Muscle of leg (tissue), 11 donors: Measurements from ENCODE around the gene GSTM4. TPM values are rescaled to one million over a fixed set of nuclear protein-coding genes. Genes with fewer than 3 reads are reported as not detected.

Experiments used
- DNase-seq: peaks from one replicate; pipeline ENCODE4 v3.0.0; 2013
- H3K27ac ChIP-seq: one replicate; pipeline ENCODE4 v1.5.1; 2013; ENCODE audit warnings: mild to moderate bottlenecking, low read length, control low read depth
- H3K27me3 ChIP-seq: one replicate; pipeline ENCODE4 v1.6.1; 2013; ENCODE audit warnings: low read length; ENCODE audit not compliant: control insufficient read depth, insufficient read depth
- H3K36me3 ChIP-seq: one replicate; pipeline ENCODE4 v1.6.1; 2013; ENCODE audit warnings: low read length; ENCODE audit not compliant: control insufficient read depth, insufficient read depth
- H3K4me1 ChIP-seq: one replicate; pipeline ENCODE4 v1.6.1; 2013; ENCODE audit warnings: low read length; ENCODE audit not compliant: control insufficient read depth, insufficient read depth
- H3K4me3 ChIP-seq: one replicate; pipeline ENCODE4 v1.5.1; 2013; ENCODE audit warnings: low read length, control low read depth
- H3K9me3 ChIP-seq: replicated peaks from 2 replicates; pipeline ENCODE4 v1.6.1; 2013; ENCODE audit warnings: low read depth, low read length; ENCODE audit not compliant: control insufficient read depth
- WGBS: methylation state at CpG from one replicate; pipeline ENCODE4 v1.1.5; 2013; ENCODE audit warnings: missing lambda C conversion rate; ENCODE audit not compliant: insufficient coverage; 5-methylcytosine and 5-hydroxymethylcytosine counted together
- polyA plus RNA-seq, 8 donors: library from polyadenylated mRNA; unstranded; fragments of 120-200 nt; gene quantifications; one replicate each; pipeline versions ENCODE4 v1.2.1 to v1.2.3, GENCODE V29; 2013; ENCODE audit warnings: inconsistent platforms in 1 of 8, low replicate concordance in 1 of 8; ENCODE audit not compliant: insufficient read length in 8 of 8, insufficient read depth in 1 of 8
- total RNA-seq: library from RNA; stranded (reverse); fragments of 120-200 nt; gene quantifications from one replicate; pipeline ENCODE4 v1.2.4, GENCODE V29; 2013

The GSTM4 gene
- total and polyA plus RNA-seq, 9 donors, result 10.8 to 23.9 (median 20.3) TPM

DNA sequence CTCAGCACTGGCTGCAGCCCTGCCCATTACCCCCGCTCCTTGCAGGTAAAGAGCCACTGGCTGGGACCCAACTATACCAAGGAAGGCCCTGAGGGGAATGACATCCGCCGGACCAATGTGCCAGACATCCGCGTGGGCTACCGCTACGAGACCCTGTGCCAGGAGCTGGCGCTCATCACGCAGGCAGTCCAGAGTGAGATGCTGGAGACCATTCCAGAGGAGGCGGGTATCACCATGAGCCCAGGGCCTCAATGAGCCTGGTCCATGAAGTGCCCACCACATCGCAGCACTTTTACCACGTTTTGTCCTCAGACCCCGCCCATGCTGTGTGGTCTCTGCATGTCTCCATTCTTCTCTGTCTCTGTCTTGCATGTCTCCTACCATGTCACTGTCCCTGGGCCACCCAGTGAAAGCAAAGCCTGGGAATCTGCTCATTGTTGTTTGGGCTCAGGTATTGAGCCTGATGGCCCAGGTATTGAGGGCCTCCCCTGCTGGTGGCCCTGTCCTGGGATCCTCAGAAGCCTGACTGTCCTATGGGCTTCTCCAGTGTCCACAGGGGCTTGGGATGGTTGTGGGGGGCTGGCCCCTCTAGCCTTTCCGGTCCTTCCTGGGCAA lies 24.9 kb upstream of the GSTM4 start:
- Histone ChIP-seq H3K4me3 (no peak overlapping the region), H3K9me3 (no peaks in the 10 kb centered on the region), H3K27ac (peak overlapping the region; percentile 47), H3K36me3 (peaks cover 55% of the 10 kb centered on the region), H3K4me1 (peaks cover 34% of the 10 kb centered on the region), H3K27me3 (no peaks in the 10 kb centered on the region)
- no peak for DNase-seq
- 91% methylated on average over 12 of the region's 14 CpGs for WGBS

DNA sequence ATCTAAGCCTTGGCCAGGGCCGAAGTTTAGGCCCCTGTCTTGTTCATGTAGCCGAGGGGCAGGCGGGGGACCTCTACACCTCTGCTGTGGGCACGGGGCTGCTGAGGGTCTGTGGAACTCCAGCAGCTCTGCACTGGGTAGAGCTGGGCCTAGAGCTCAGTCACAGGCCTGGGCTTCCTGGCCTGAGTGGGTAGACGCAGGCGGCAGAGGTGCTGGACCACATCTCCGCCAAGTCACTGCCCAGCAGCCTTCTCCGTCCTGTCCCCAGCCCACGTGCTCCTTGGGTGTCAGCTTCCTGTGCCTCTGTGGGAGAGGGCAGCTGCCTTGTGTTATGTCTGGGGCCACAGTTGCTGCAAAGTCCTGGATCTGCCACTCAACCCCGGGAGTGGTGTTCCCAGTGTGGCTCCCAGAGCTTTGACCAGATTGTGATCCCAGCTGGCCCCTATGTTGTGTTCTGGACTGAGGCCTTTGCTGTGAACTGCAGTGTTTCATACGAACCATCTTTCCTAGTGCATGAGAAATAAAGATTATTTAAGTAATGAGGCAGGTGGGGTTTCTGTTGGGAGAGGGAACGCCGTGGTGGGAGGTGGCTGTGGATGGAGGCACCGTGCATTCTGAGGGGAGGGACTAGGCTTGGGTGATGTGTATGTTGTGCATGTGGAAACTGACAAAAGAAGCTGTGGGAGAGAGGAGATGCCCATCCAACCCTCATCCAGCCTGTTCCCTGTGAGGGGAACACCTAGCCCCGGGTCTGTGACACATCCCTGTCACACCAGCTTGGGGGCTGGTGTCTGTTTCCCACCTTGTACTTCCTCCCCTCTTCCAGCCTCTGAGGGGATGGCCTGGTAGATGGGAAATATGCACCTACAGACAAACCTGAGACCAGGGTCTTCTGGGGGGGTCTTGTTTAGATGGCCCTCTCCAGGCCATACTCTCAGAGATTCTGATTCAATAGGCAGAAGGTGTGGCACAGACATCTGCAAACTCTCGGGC lies 24.1 kb upstream of the GSTM4 start:
- H3K27ac ChIP-seq, result peak overlapping the region; percentile 62
- 62% methylated on average over 14 of the region's 16 CpGs for whole genome bisulfite sequencing

DNA sequence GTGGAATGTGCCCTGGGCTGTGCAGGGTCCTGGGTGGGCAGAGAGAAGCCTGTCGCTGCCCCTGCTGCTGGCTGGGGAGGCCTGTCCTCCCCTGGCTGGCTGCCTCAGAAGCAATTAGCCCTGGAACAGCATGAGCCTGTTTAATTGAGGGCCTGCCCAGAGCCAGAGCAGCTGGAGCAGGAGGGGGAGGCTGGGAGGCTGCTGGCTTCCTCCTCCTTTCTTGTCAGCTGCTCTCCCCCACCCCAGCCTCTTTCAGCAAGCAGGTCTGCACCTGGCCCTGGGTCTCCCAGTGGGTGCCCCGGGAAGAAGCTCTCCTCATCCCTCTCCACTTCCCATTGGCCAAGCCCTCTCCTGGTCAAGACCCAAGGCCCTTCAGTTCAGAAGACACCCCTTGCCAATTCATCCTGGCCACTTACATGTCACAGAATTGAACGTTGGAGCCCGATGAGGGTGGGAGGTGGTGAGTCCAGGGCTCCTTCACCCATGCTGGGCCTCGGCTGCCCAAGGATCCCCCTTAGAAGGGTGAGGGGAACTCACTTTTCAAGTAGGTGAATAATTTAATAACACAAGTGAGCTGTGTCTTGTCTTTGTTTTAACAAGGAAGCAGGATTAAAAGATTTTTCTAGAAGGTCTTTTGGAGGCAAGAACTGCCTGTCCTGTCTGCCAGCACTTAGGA lies 23.1 kb upstream of the GSTM4 start:
- DNase-seq, result peak; percentile 90
- Histone ChIP-seq H3K36me3 (peaks cover 37% of the 10 kb centered on the region), H3K27ac (peak overlapping the region; percentile 68), H3K27me3 (no peaks in the 10 kb centered on the region), H3K9me3 (no peaks in the 10 kb centered on the region), H3K4me3 (no peak overlapping the region), H3K4me1 (peaks cover 34% of the 10 kb centered on the region)
- WGBS, result 60% methylated on average over 1 of the region's 5 CpGs

More for the DNA sequence above, 24.1 kb upstream of the GSTM4 start:
- no peaks in the 10 kb centered on the region for H3K27me3 ChIP-seq
- H3K4me1 ChIP-seq, result peaks cover 34% of the 10 kb centered on the region
- peak; percentile 65 for DNase-seq
- no peaks in the 10 kb centered on the region for H3K9me3 ChIP-seq
- no peak overlapping the region for H3K4me3 ChIP-seq
- peaks cover 47% of the 10 kb centered on the region for H3K36me3 ChIP-seq

DNA sequence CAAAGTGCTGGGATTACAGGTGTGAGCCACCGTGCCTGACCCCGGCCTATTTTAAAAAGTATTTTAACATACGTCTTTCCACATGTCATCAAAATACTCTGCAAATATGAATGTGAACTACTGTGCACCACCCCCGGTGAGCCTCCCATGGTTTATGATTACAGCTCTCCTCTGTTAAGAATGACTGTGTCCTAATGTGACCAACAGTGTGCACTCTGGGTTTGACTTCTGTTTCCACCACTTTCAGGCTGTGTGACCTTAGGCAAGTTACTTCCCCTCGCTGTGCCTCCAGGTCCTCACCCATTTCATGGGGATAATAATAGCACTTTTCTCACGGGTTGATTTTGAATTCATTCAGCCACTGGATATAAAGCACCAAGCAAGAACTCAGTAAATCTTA lies 21.6 kb upstream of the GSTM4 start:
- Histone ChIP-seq H3K9me3 (no peaks in the 10 kb centered on the region), H3K27me3 (no peaks in the 10 kb centered on the region), H3K27ac (no peak overlapping the region), H3K4me1 (peaks cover 34% of the 10 kb centered on the region), H3K36me3 (peaks cover 22% of the 10 kb centered on the region), H3K4me3 (no peak overlapping the region)
- WGBS, result 100% methylated on average over 4 of the region's 6 CpGs
- DNase-seq, result no peak

DNA sequence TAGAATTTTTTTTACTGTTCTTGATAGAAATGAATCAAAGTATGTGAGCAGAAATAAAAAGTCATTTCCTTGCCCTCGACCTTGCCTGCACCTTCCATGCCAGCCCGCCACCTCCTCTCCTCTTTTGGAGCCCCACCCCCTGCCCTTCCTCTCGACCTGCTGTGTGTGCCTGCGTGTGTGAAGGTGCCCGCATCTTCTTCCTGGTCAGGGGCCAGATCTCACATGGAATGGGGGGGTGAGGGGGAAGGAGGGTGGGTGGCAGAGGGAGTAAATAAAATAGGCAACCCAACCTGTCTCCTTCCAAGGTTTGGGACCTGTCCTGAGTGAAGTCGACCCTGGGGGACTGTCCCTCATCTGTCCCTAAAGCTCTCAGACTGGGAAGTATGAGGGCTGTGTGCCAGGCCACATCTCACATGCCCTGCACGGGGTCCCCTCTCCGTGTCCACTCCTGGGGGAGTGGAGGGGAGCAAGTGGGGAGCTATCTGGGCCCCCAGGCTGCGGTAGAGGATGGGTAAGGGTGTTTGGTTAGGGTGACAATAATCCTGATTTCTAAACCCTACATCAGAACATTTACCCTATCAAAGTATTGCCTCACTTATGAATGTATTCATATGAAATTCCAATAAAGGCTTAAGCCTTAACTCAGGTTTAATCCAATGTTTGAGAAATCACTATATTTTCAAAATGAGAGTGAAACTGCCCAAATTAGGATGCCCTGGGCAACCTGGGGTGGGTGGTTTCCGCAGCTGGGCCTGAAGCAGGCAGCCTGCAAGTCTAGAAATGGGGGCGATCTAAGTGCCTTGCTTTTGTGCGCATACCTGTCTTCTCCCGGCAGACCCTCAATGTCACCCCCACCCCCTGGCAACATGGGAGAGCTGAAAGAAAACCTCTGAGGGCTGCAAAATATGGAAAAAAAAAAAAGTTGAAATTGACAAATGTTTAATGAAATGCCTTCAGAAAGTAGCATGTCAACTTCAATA lies 20.8 kb upstream of the GSTM4 start:
- Histone ChIP-seq H3K36me3 (peaks cover 15% of the 10 kb centered on the region), H3K4me3 (no peak overlapping the region), H3K9me3 (no peaks in the 10 kb centered on the region), H3K4me1 (peaks cover 32% of the 10 kb centered on the region), H3K27me3 (no peaks in the 10 kb centered on the region), H3K27ac (no peak overlapping the region)
- 94% methylated on average over 2 of the region's 13 CpGs for WGBS
- no peak for DNase-seq

DNA sequence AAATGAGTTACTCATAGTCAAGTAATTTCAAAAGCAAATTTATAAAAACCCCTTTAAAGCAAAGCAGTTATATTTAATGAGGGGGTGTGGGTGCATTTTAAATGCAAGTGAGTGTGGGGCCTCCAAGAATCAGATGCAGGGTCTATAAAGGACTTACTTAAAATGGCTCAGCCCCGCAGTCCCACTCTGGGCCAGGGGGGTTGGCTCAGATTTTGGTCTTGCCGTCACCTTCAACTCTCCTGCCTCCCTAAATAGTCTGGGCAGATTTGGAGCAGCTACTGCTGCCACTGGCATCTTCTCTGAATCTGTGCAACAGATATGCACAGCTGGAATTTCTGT lies 20.1 kb upstream of the GSTM4 start:
- WGBS, result 20% methylated on average over 2 of the region's 2 CpGs
- Histone ChIP-seq H3K27ac (no peak overlapping the region), H3K36me3 (peaks cover 9% of the 10 kb centered on the region)

DNA sequence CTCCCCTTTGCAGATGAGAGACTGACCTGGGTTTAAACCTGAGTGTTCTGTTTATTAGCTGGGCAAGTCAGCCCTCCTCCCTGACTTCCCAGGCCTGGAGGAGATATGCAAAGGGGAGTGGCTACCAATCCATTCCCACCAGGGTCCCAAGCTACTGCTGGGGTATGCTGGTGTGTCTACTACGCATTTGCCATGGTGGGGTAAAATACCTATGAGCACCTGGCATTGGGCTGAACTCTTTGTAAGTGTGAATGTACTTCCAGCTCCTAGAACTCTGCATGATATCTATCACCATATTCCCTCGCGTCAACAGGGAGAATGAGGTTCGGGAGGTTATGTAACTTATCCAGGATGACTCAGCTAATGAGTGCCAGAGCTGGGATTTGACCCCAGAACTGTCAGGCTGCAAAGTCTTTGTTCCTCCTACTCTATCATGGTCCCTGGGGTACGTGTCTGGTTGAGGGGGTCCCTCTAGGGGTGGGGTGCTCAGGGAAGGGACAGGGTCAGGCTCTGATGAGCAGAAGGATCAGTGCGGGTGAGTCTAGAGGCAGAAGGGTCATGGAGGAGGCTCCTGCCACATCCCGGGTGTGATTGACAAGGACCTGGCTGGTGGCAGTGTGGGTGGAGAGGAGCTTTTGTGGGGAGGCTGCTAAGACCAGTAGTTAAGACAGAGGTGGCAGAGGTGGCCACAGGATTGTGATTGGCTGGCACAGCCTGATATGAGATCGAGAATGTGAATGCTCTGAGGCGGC lies 19.5 kb upstream of the GSTM4 start:
- WGBS, result 40% methylated on average over 2 of the region's 9 CpGs
- Histone ChIP-seq H3K4me3 (no peak overlapping the region), H3K36me3 (peaks cover 4% of the 10 kb centered on the region), H3K27me3 (no peaks in the 10 kb centered on the region), H3K4me1 (peaks cover 28% of the 10 kb centered on the region), H3K9me3 (no peaks in the 10 kb centered on the region), H3K27ac (no peak overlapping the region)
- DNase-seq, result no peak

More for the DNA sequence above, 20.1 kb upstream of the GSTM4 start:
- no peak for DNase-seq
- H3K4me3 ChIP-seq, result no peak overlapping the region
- no peaks in the 10 kb centered on the region for H3K9me3 ChIP-seq
- H3K4me1 ChIP-seq, result peaks cover 34% of the 10 kb centered on the region
- H3K27me3 ChIP-seq, result no peaks in the 10 kb centered on the region

DNA sequence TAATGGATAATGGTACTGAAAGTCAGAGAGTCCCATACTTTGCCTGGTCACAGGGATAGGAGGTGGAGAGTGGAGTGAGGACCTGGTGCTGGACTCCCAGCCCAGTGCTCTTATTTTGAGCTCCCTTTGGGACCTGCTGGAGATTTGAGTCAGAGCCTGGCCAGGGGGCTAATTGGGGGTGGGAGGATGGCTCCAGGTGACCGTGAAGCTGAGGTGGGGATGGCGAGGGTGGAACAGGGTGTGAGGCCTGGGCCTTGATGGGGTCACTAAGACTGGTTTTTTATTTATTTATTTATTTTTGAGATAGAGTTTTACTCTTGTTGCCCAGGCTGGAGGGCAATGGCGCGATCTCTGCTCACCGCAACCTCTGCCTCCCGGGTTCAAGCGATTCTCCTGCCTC lies 18.5 kb upstream of the GSTM4 start:
- no peaks in the 10 kb centered on the region for H3K27me3 ChIP-seq
- H3K9me3 ChIP-seq, result no peaks in the 10 kb centered on the region
- no peak for DNase-seq
- no peak overlapping the region for H3K27ac ChIP-seq
- WGBS, result no CpG with 5 or more reads among the region's 7 CpGs
- H3K4me3 ChIP-seq, result no peak overlapping the region
- H3K36me3 ChIP-seq, result peaks cover 3% of the 10 kb centered on the region
- peaks cover 18% of the 10 kb centered on the region for H3K4me1 ChIP-seq
